ENCODE results near the gene SWI5.

SWI5 gene

DNA sequence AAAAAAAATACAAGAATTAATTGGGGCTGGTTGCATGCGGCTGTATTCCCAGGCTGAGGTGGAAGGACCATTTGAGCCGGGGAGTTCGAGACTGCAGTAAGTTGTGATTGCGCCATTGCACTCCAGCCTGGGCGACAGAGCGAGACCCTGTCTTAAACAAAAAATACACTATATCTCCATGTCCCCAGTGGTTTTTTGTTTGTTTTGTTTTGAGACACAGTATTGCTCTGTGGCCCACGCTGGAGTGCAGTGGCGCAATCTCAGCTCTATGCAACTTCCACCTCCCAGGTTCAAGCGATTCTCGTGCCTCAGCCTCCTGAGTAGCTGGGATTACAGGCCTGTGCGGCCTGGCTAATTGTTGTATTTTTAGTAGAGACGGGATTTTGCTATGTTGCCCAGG is 47.7 kb downstream of the SWI5 start:
- Histone ChIP-seq H3K9me3 (ENCODE audit: insufficient read depth, low read length) (no peaks in the 10 kb centered on the region), H3K4me3 (ENCODE audit: insufficient read depth, low read length, poor library complexity, severe bottlenecking) (peak overlapping the region; percentile 95), H3K9me2 (replicated peaks; ENCODE audit: insufficient read depth, low read length) (no peaks in the 10 kb centered on the region), H3K27me3 (ENCODE audit: low read length) (no peaks in the 10 kb centered on the region), H4K20me1 (ENCODE audit: low read depth, low read length) (no peaks in the 10 kb centered on the region), H3K36me3 (ENCODE audit: low read length) (no peaks in the 10 kb centered on the region), H3K79me2 (ENCODE audit: insufficient read depth, low read length) (peaks cover 28% of the 10 kb centered on the region), H2AFZ (ENCODE audit: low read depth, low read length, severe bottlenecking) (no peak overlapping the region), H3F3A (ENCODE audit: insufficient read depth) (no peaks in the 10 kb centered on the region), H3K9ac (ENCODE audit: low read length) (peak overlapping the region; percentile 71), H3K4me2 (ENCODE audit: low read depth, low read length, poor library complexity, severe bottlenecking) (peak overlapping the region; percentile 72), H3K27ac (ENCODE audit: low read depth, low read length) (no peak overlapping the region)
- no peak for TF ChIP-seq EZH2phosphoT487 (conservative IDR thresholded peaks at IDR 0.05; ENCODE audit: low read length)
- TF ChIP-seq, protein P1, sequence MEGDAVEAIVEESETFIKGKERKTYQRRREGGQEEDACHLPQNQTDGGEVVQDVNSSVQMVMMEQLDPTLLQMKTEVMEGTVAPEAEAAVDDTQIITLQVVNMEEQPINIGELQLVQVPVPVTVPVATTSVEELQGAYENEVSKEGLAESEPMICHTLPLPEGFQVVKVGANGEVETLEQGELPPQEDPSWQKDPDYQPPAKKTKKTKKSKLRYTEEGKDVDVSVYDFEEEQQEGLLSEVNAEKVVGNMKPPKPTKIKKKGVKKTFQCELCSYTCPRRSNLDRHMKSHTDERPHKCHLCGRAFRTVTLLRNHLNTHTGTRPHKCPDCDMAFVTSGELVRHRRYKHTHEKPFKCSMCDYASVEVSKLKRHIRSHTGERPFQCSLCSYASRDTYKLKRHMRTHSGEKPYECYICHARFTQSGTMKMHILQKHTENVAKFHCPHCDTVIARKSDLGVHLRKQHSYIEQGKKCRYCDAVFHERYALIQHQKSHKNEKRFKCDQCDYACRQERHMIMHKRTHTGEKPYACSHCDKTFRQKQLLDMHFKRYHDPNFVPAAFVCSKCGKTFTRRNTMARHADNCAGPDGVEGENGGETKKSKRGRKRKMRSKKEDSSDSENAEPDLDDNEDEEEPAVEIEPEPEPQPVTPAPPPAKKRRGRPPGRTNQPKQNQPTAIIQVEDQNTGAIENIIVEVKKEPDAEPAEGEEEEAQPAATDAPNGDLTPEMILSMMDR (IDR thresholded peaks at IDR 0.05; ENCODE audit: insufficient read depth, low read length, poor library complexity, severe bottlenecking): no peak

DNA sequence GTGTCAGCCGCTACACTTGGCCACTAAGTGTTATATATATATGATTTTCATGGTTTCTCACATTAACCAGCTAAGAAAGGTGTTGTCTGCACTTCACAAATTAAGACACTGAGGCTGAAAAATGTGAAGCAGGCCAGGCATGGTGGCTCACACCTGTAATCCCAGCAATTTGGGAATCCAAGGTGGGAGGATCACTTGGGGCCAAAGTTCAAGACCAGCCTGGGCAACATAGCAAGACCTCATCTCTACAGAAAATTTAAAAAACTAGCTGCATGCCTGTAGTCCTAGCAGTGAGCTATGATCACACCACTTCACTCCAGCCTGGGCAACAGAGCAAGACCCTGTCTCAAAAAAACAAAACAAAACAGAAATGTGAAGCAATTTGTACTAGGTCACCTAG is 48.3 kb downstream of the SWI5 start:
- Histone ChIP-seq H2AFZ (ENCODE audit: low read depth, low read length, severe bottlenecking) (no peak overlapping the region), H3K4me2 (ENCODE audit: low read depth, low read length, poor library complexity, severe bottlenecking) (no peak overlapping the region), H3K27me3 (ENCODE audit: low read length) (no peaks in the 10 kb centered on the region), H3K9me3 (ENCODE audit: insufficient read depth, low read length) (no peaks in the 10 kb centered on the region), H3F3A (ENCODE audit: insufficient read depth) (no peaks in the 10 kb centered on the region), H4K20me1 (ENCODE audit: low read depth, low read length) (no peaks in the 10 kb centered on the region), H3K79me2 (ENCODE audit: insufficient read depth, low read length) (peaks cover 28% of the 10 kb centered on the region), H3K27ac (ENCODE audit: low read depth, low read length) (no peak overlapping the region), H3K9me2 (replicated peaks; ENCODE audit: insufficient read depth, low read length) (no peaks in the 10 kb centered on the region), H3K9ac (ENCODE audit: low read length) (no peak overlapping the region), H3K36me3 (ENCODE audit: low read length) (no peaks in the 10 kb centered on the region), H3K4me3 (ENCODE audit: insufficient read depth, low read length, poor library complexity, severe bottlenecking) (no peak overlapping the region)
- TF ChIP-seq, protein P1 (IDR thresholded peaks at IDR 0.05; ENCODE audit: insufficient read depth, low read length, poor library complexity, severe bottlenecking): no peak

DNA sequence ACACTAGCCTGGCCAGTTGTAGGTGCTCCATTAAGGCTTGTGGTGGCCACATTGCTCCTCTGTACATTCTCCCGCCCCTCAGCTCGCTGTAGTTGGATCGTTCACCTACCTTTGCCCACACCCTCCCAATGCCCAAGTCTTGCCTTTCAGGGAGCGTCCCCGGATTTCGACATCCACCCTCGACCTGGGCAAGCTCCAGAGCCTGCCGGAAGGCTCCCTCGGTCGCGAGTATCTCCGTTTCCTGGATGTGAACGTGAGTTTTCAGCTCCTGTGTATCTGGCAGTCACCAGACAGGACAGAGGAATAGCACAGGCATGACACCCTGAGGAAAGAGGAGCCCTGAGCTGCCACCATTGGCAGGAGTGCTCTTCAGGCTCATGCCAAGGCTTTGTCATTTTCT is 49.6 kb downstream of the SWI5 start:
- Histone ChIP-seq H3K36me3 (ENCODE audit: low read length) (no peaks in the 10 kb centered on the region), H2AFZ (ENCODE audit: low read depth, low read length, severe bottlenecking) (no peak overlapping the region), H3K9me3 (ENCODE audit: insufficient read depth, low read length) (no peaks in the 10 kb centered on the region), H3K9ac (ENCODE audit: low read length) (no peak overlapping the region), H3K4me2 (ENCODE audit: low read depth, low read length, poor library complexity, severe bottlenecking) (no peak overlapping the region), H3K27ac (ENCODE audit: low read depth, low read length) (no peak overlapping the region), H3K4me3 (ENCODE audit: insufficient read depth, low read length, poor library complexity, severe bottlenecking) (no peak overlapping the region), H3F3A (ENCODE audit: insufficient read depth) (no peaks in the 10 kb centered on the region), H3K79me2 (ENCODE audit: insufficient read depth, low read length) (peaks cover 28% of the 10 kb centered on the region), H4K20me1 (ENCODE audit: low read depth, low read length) (no peaks in the 10 kb centered on the region), H3K9me2 (replicated peaks; ENCODE audit: insufficient read depth, low read length) (no peaks in the 10 kb centered on the region), H3K27me3 (ENCODE audit: low read length) (no peaks in the 10 kb centered on the region)
- TF ChIP-seq, protein P1 (IDR thresholded peaks at IDR 0.05; ENCODE audit: insufficient read depth, low read length, poor library complexity, severe bottlenecking): no peak
- no peak for TF ChIP-seq EZH2phosphoT487 (conservative IDR thresholded peaks at IDR 0.05; ENCODE audit: low read length)

GRCh38 chr9:128333451-128333869 is 57.4 kb downstream of the SWI5 start:
- Histone ChIP-seq H3F3A (ENCODE audit: insufficient read depth) (no peaks in the 10 kb centered on the region), H2AFZ (ENCODE audit: low read depth, low read length, severe bottlenecking) (no peak overlapping the region), H3K9me2 (replicated peaks; ENCODE audit: insufficient read depth, low read length) (no peaks in the 10 kb centered on the region), H3K79me2 (ENCODE audit: insufficient read depth, low read length) (no peaks in the 10 kb centered on the region), H3K4me3 (ENCODE audit: insufficient read depth, low read length, poor library complexity, severe bottlenecking) (no peak overlapping the region), H3K4me2 (ENCODE audit: low read depth, low read length, poor library complexity, severe bottlenecking) (no peak overlapping the region), H3K9me3 (ENCODE audit: insufficient read depth, low read length) (no peaks in the 10 kb centered on the region), H4K20me1 (ENCODE audit: low read depth, low read length) (no peaks in the 10 kb centered on the region), H3K36me3 (ENCODE audit: low read length) (no peaks in the 10 kb centered on the region), H3K27ac (ENCODE audit: low read depth, low read length) (no peak overlapping the region), H3K9ac (ENCODE audit: low read length) (no peak overlapping the region), H3K27me3 (ENCODE audit: low read length) (no peaks in the 10 kb centered on the region)
- no peak for TF ChIP-seq EZH2phosphoT487 (conservative IDR thresholded peaks at IDR 0.05; ENCODE audit: low read length)
- TF ChIP-seq, protein P1 (IDR thresholded peaks at IDR 0.05; ENCODE audit: insufficient read depth, low read length, poor library complexity, severe bottlenecking): no peak
